Measurements from ENCODE around the gene SSX2IP.

GRCh38 chr1:84682047-84682446 is 8.2 kb downstream of the SSX2IP start:
- TF ChIP-seq REST (IDR thresholded peaks at IDR 0.05; ENCODE audit: unreplicated experiment) (no peak), CTCF (conservative IDR thresholded peaks at IDR 0.05; ENCODE audit: low read depth in 2 of 2) (no peak), POLR2AphosphoS5 (IDR thresholded peaks at IDR 0.05; ENCODE audit: low read depth) (no peak)
